ENCODE results near the gene LAMTOR4.
A peak's percentile ranks its signal among the peaks of the same experiment; 100 is the strongest.

The LAMTOR4 gene

GRCh38 chr7:100154651-100155491 lies 6.2 kb downstream of the LAMTOR4 start:
- DNase-seq = no peak

GRCh38 chr7:100155553-100156317 lies 7.0 kb downstream of the LAMTOR4 start:
- DNase-seq = no peak

- DNase-seq = no peak
Measured at GRCh38 chr7:100156331-100157068, 7.8 kb downstream of the LAMTOR4 start.

DNA sequence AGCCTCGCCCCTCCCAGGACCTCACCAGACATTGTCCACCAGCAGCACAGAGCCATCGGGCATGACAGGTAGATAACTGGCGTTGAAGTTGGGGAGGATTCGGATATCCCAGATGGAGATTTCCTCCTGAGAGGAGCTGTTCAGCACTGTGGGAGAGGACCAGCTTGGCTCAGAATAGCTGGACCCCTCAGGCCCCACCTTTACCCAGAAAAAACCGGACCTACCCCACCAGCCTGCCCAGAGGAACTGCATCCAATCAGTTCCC lies 8.3 kb downstream of the LAMTOR4 start:
- DNase-seq = no peak

GRCh38 chr7:100157334-100158228 lies 8.9 kb downstream of the LAMTOR4 start:
- no peak for DNase-seq

DNA sequence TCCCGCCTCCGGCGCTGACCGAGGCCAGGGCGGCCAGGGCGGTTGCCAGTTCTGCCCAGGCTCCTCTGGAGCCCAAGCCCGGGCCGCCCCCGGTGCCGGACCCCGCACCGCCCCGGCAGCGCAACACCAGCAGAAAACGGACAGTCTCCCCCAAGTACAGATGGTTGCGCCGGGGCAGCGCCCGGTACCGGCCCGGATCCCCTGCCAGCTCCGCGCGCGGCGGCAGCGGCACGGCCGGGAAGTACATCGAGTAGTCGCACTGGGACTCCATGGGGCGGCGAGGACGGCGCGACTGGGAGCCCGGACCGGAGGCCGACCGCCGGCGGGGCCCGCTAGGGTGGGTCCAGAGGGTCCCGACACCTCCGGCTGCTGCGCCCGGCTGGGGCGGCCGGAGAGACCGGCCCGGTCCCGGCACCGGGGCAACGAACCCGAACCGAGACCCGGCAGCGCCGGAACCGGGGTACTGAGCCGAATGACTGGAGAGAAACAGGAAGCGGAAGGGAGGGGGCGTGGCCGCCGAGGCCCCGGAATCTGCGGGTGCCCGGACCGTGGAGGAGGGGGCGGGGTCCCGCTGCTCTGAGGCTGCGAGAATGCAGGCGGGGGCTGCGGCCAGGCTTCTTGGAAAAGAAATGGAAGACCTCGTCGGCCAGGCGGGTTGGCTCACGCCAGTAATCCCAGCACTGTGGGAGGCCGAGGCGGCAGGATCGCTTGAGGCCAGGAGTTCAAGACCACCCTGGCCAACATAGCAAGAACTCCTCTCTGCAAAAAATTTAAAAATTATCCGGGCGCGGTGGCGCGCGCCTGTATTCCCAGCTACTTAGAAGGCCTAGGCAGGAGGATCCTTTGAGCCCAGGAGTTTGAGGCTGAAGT lies 9.7 kb downstream of the LAMTOR4 start, which contains the start of gene TRAPPC14:
TSS of gene TRAPPC14 (minus strand) at position 495 of the 870 bp plus-strand sequence. CDS start at position 271, 224 bp downstream.
- DNase-seq = peak; percentile 97

GRCh38 chr7:100159099-100159623 lies 10.4 kb downstream of the LAMTOR4 start:
- no peak for DNase-seq

DNA sequence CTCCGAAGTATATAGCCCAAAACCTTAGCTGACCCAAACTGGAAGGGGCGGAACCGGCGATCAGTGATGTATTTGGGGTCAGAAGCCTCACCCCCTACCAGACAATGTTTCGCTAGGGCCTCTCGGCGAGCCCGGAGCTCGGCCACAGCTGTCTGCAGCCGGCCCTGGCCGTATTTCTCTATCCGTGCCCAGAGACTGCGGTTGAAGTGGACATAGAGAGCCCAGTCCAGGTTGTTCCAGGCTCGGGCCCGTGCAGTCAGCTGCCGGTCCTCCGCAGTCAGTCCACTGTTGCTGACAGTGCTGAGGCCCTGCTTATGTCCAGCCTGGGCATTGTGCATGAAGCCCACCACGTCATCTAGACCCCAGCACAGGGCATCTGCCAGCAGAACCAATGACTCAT lies 11.3 kb downstream of the LAMTOR4 start:
- no peak for DNase-seq

GRCh38 chr7:100163006-100163531 lies 14.4 kb downstream of the LAMTOR4 start:
- no peak for DNase-seq

DNA sequence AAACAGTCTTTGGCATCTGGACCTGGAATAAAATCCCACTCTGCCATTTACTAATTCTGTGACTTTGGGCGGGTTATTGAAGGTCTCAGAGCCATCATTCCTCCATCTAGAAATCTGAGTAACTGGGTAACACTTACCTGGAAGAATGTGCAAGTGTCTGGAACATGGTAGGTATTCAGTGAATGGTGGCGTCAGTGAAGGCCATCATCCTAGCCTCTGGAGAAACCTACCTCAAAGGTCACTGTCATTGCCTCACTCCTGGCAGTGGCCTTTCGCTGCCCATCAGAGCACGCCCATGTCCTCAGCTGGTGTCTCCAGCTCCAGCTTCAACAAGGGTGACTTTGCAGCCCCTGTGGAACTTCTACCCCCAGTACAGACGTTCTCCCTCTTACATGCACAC lies 15.2 kb downstream of the LAMTOR4 start:
- DNase-seq = no peak

DNA sequence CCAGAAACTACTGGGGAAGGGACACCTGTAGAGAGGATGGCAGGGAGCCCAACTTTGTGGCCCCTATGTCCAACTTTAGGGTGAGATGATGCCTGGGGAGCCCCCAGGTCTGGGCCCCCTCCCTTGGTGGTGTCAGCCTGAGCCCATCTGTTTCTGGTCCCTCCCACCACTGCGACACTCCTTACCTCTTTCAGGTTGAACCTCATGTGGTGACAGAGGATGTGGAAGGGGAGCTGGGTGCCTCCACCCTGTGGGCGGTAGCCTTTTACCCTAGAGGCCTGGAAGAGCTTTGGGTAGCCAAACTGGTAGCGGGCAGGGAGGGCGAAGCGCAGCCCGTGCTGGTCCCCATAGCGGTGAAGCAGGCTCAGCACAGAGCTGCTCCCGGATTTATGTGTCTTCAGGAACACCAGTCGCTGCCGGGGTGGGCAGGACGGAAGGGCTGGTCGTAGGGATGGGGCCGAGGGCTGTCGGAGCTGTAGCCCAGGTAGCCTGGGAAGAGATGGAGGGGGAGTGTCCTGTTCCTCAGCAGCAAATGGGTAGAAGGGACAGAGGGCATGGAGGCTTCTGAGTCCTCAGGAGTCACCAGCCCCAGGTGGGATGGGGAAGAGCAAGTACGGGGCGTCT lies 17.7 kb downstream of the LAMTOR4 start:
- DNase-seq = peak; percentile 67

GRCh38 chr7:100166970-100167911 lies 18.5 kb downstream of the LAMTOR4 start:
- DNase-seq = peak; percentile 56

- DNase-seq = no peak
Measured at GRCh38 chr7:100167912-100168323, 19.2 kb downstream of the LAMTOR4 start.

GRCh38 chr7:100169147-100169850 lies 20.6 kb downstream of the LAMTOR4 start:
- DNase-seq = no peak

- no peak for DNase-seq
Measured at GRCh38 chr7:100170101-100170897, 21.6 kb downstream of the LAMTOR4 start.

- DNase-seq = peak; percentile 78
Measured at GRCh38 chr7:100171087-100171681, 22.5 kb downstream of the LAMTOR4 start.

DNA sequence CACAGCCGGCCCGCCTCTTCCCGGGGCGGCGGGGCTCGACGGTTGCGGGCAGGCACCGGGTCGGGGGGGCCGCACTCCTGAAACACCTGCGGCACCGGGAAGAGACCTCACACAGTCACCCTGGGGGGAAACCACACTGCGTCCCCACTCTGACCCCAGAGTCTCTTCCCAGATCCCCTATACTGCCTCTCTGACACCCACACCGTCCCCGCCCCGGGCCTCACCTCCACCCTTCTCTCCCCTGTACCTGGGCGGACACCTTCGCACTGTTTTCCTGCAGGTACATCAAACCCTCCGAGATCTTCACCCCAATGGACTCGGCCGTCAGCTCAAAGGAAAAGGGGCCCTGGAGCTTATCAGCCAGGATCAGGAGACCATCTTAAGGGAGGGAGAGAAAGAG lies 23.1 kb downstream of the LAMTOR4 start:
- DNase-seq = no peak

Measured in activated effector memory CD4-positive, alpha-beta T cell treated with anti-CD3 and anti-CD28 coated beads, Interleukin-2, amount 50 U/mL, for 16 hours (primary cell).